VCaP (cell line): Measurements from ENCODE around the gene TNFAIP2.

Source experiments
- H3K27ac ChIP-seq: fragments of 450-650 bp; 2 replicates; pipeline ENCODE4 v1.5.1; 2017
- CTCF ChIP-seq: fragments of 450-650 bp; conservative IDR thresholded peaks from 2 replicates; pipeline ENCODE4 v1.5.1; 2017; ENCODE audit warnings: mild to moderate bottlenecking, moderate library complexity

The TNFAIP2 gene

GRCh38 chr14:103133210-103134140 lies 10.2 kb downstream of the TNFAIP2 start:
- TF ChIP-seq CTCF = no peak
- peak overlapping the region; percentile 82; the same call in 1 of the 2 replicates for H3K27ac ChIP-seq

GRCh38 chr14:103134405-103134804 lies 11.1 kb downstream of the TNFAIP2 start:
- TF ChIP-seq CTCF = no peak
- H3K27ac ChIP-seq = no peak overlapping the region

GRCh38 chr14:103134919-103135318 lies 11.7 kb downstream of the TNFAIP2 start:
- TF ChIP-seq CTCF = no peak
- no peak overlapping the region for H3K27ac ChIP-seq

GRCh38 chr14:103135333-103136260 lies 12.3 kb downstream of the TNFAIP2 start:
- H3K27ac ChIP-seq = peak overlapping the region; percentile 16; the same call in 1 of the 2 replicates
- no peak for TF ChIP-seq CTCF

- H3K27ac ChIP-seq = peak overlapping the region; percentile 16; the same call in 1 of the 2 replicates
- TF ChIP-seq CTCF = no peak
Observed at GRCh38 chr14:103136388-103137271, 13.4 kb downstream of the TNFAIP2 start.

GRCh38 chr14:103137689-103138300 lies 14.5 kb downstream of the TNFAIP2 start:
- H3K27ac ChIP-seq = no peak overlapping the region
- no peak for TF ChIP-seq CTCF
